HepG2 (cell line): Measurements from ENCODE around the gene MYL6. TPM values are rescaled to one million over a fixed set of nuclear protein-coding genes. Genes with fewer than 3 reads are reported as not detected.

Source experiments
- ATF4 ChIP-seq, 2 experiments: fragments of 450-650 bp in 1 of 2; sonication (generic) in 1 of 2; formaldehyde crosslinking; IDR thresholded peaks; 2 replicates each; pipeline versions ENCODE4 v1.5.0 to v1.8.0; 2020 to 2022; ENCODE audit warnings: mild to moderate bottlenecking in 1 of 2, missing genetic modification reagents in 1 of 2
- ATF5 ChIP-seq: sonication (generic); formaldehyde crosslinking; IDR thresholded peaks from 2 replicates; pipeline ENCODE4 v1.4.0; 2020; ENCODE audit warnings: mild to moderate bottlenecking, low read depth, missing genetic modification reagents
- CREB3 ChIP-seq: sonication (generic); formaldehyde crosslinking; IDR thresholded peaks from 2 replicates; pipeline ENCODE4 v1.5.0; 2020; ENCODE audit warnings: missing genetic modification reagents
- DNMT1 ChIP-seq: sonication (generic); formaldehyde crosslinking; IDR thresholded peaks from 2 replicates; pipeline ENCODE4 v1.5.1; 2020; ENCODE audit warnings: mild to moderate bottlenecking, missing genetic modification reagents
- EED ChIP-seq: sonication (generic); formaldehyde crosslinking; IDR thresholded peaks from 2 replicates; pipeline ENCODE4 v1.5.0; 2020; ENCODE audit warnings: mild to moderate bottlenecking, missing genetic modification reagents
- FOXP1 ChIP-seq, 2 experiments: fragments of 450-650 bp in 1 of 2; IDR thresholded peaks; 2 replicates each; pipeline ENCODE4 v1.6.1; 2017 to 2018; ENCODE audit warnings: antibody characterized with exemption in 1 of 2
- GABPA ChIP-seq, 2 experiments: IDR thresholded peaks; 2 replicates each; pipeline ENCODE4 v1.6.1; 2011 to 2016; ENCODE audit warnings: low read depth in 2 of 2, low read length in 1 of 2, missing biosample characterization in 1 of 2, missing genetic modification characterization in 1 of 2
- HOXA5 ChIP-seq: sonication (generic); formaldehyde crosslinking; IDR thresholded peaks from 2 replicates; pipeline ENCODE4 v1.4.0; 2020; ENCODE audit warnings: missing genetic modification reagents
- KLF9 ChIP-seq: IDR thresholded peaks from 2 replicates; pipeline ENCODE4 v1.6.1; 2016; ENCODE audit warnings: low read depth
- KMT2A ChIP-seq: sonication (generic); formaldehyde crosslinking; IDR thresholded peaks from 2 replicates; pipeline ENCODE4 v1.4.0; 2020; ENCODE audit warnings: missing genetic modification reagents
- MTF2 ChIP-seq: sonication (generic); formaldehyde crosslinking; IDR thresholded peaks from 2 replicates; pipeline ENCODE4 v1.5.0; 2020; ENCODE audit warnings: missing genetic modification reagents, borderline replicate concordance
- NFKBIZ ChIP-seq: IDR thresholded peaks from 2 replicates; pipeline ENCODE4 v1.6.1; 2018; ENCODE audit warnings: missing genetic modification reagents, missing compliant biosample characterization
- NR0B2 ChIP-seq: sonication (generic); formaldehyde crosslinking; IDR thresholded peaks from 2 replicates; pipeline ENCODE4 v1.4.0; 2020; ENCODE audit warnings: mild to moderate bottlenecking, missing genetic modification reagents
- PITX1 ChIP-seq: sonication (generic); formaldehyde crosslinking; IDR thresholded peaks from 2 replicates; pipeline ENCODE4 v1.5.1; 2020; ENCODE audit warnings: mild to moderate bottlenecking, missing genetic modification reagents
- PRPF4 ChIP-seq: fragments of 200-400 bp; formaldehyde crosslinking; IDR thresholded peaks from 2 replicates; pipeline ENCODE4 v1.6.1; 2016; ENCODE audit warnings: low read length, low read depth; ENCODE audit not compliant: poor library complexity, severe bottlenecking
- RORA ChIP-seq: sonication (generic); formaldehyde crosslinking; IDR thresholded peaks from 2 replicates; pipeline ENCODE4 v1.5.0; 2020; ENCODE audit warnings: mild to moderate bottlenecking, missing genetic modification reagents, moderate library complexity
- SALL1 ChIP-seq: sonication (generic); formaldehyde crosslinking; IDR thresholded peaks from 2 replicates; pipeline ENCODE4 v1.8.0; 2022; ENCODE audit warnings: mild to moderate bottlenecking, missing genetic modification reagents
- SRSF9 ChIP-seq: fragments of 200-400 bp; formaldehyde crosslinking; IDR thresholded peaks from 2 replicates; pipeline ENCODE4 v1.6.1; 2018; ENCODE audit warnings: borderline replicate concordance, mild to moderate bottlenecking, low read depth, low read length; ENCODE audit not compliant: insufficient read depth, poor library complexity, severe bottlenecking
- U2AF1 ChIP-seq: fragments of 200-400 bp; formaldehyde crosslinking; optimal IDR thresholded peaks from 2 replicates; pipeline ENCODE3; 2017; ENCODE audit warnings: mild to moderate bottlenecking, low read depth, low read length
- ZFP1 ChIP-seq: IDR thresholded peaks from 2 replicates; pipeline ENCODE4 v1.6.1; 2016
- ZNF101 ChIP-seq: sonication (generic); formaldehyde crosslinking; IDR thresholded peaks from 2 replicates; pipeline ENCODE4 v1.4.0; 2020; ENCODE audit warnings: mild to moderate bottlenecking, low read depth, missing genetic modification reagents, borderline replicate concordance
- ZNF30 ChIP-seq: sonication (generic); formaldehyde crosslinking; IDR thresholded peaks from 2 replicates; pipeline ENCODE4 v1.5.0; 2020; ENCODE audit warnings: mild to moderate bottlenecking, missing genetic modification reagents
- ZNF564 ChIP-seq: sonication (generic); formaldehyde crosslinking; IDR thresholded peaks from 2 replicates; pipeline ENCODE4 v1.8.1; 2023; ENCODE audit warnings: mild to moderate bottlenecking, missing genetic modification reagents
- ZNF598 ChIP-seq: sonication (generic); formaldehyde crosslinking; IDR thresholded peaks from 2 replicates; pipeline ENCODE4 v1.5.1; 2020; ENCODE audit warnings: mild to moderate bottlenecking, missing genetic modification reagents, borderline replicate concordance
- ZNF788 ChIP-seq: sonication (generic); formaldehyde crosslinking; IDR thresholded peaks from 2 replicates; pipeline ENCODE4 v1.5.0; 2020; ENCODE audit warnings: mild to moderate bottlenecking, missing genetic modification reagents, borderline replicate concordance
- ZSCAN5A ChIP-seq: sonication (generic); formaldehyde crosslinking; IDR thresholded peaks from 2 replicates; pipeline ENCODE4 v1.8.0; 2022; ENCODE audit warnings: mild to moderate bottlenecking, missing genetic modification reagents, borderline replicate concordance
- polyA plus RNA-seq, 8 experiments: library from polyadenylated mRNA; depleted of rRNA in 3 of 8; stranded (reverse) in 7 of 8; unstranded in 1 of 8; fragments of >200 nt; fragmentation: Illumina TruSeq in 4 of 8; extraction: Trizol in 4 of 8; gene quantifications; 2 replicates each; pipeline versions ENCODE4 v1.2.1 to v1.2.3, GENCODE V29; 2011 to 2016; ENCODE audit warnings: low read depth in 4 of 8, missing spikeins in 1 of 8, mixed read lengths in 1 of 8; ENCODE audit not compliant: insufficient read depth in 1 of 8
- total RNA-seq, 5 experiments: library from RNA; depleted of rRNA; stranded (reverse); fragments of >200 nt; fragmentation: Illumina TruSeq; extraction: Trizol; gene quantifications; 2 replicates each; pipeline ENCODE4 v1.2.3, GENCODE V29; 2016; ENCODE audit warnings: low read depth in 1 of 5

Gene MYL6
- total and polyA plus RNA-seq, 2 of the 13 experiments (the other 11 are each of a cell fraction or from before 2014, with no cell fraction given): 1,127 to 1,192 TPM

GRCh38 chr12:56129206-56129941, 28.8 kb upstream of the MYL6 start (continued):
- TF ChIP-seq ATF4 (CRISPR knock-in tag; IDR thresholded peaks at IDR 0.05) (no peak), FOXP1 (IDR thresholded peaks at IDR 0.05) (no peak), FOXP1 (CRISPR knock-in tag; IDR thresholded peaks at IDR 0.05) (no peak), ZNF30 (CRISPR knock-in tag) (no peak), U2AF1 (no peak), GABPA (IDR thresholded peaks at IDR 0.05; ENCODE audit: low read depth, low read length) (no peak), GABPA (CRISPR knock-in tag; IDR thresholded peaks at IDR 0.05; ENCODE audit: low read depth) (no peak), NR0B2 (no peak), ZFP1 (no peak), ZNF101 (no peak), PITX1 (CRISPR knock-in tag) (peak; percentile 28; the same call in 1 of the 2 replicates), KMT2A (CRISPR knock-in tag) (no peak), MTF2 (CRISPR knock-in tag) (no peak), HOXA5 (CRISPR knock-in tag) (0 out of 2 replicates have a peak, but pooled peaks have one; percentile 23), RORA (no peak), PRPF4 (no peak), KLF9 (peak; percentile 65; the same call in 1 of the 2 replicates), NFKBIZ (CRISPR knock-in tag) (no peak), ZNF564 (CRISPR knock-in tag) (no peak), EED (CRISPR knock-in tag) (0 out of 2 replicates have a peak, but pooled peaks have one; percentile 41), ZSCAN5A (CRISPR knock-in tag) (no peak), ATF5 (CRISPR knock-in tag) (no peak), ZNF598 (CRISPR knock-in tag) (no peak), DNMT1 (CRISPR knock-in tag) (no peak), SRSF9 (no peak), SALL1 (peak; percentile 43; the same call in 1 of the 2 replicates), CREB3 (CRISPR knock-in tag) (no peak), ZNF788 (CRISPR knock-in tag) (0 out of 2 replicates have a peak, but pooled peaks have one; percentile 46)
